MM.1S (cell line): Measurements from ENCODE around the gene UPF3B.

Experiments
- DNase-seq: peaks from one replicate; pipeline ENCODE4 v3.0.0-alpha.2; 2015
- H2AFZ ChIP-seq: fragments of 300-600 bp; sonication (generic); 2 replicates; pipeline ENCODE4 v1.6.0; 2016; ENCODE audit warnings: antibody characterized with exemption, low read length
- H3F3A ChIP-seq: fragments of 300-600 bp; sonication (generic); 2 replicates; pipeline ENCODE4 v1.6.1; 2016; ENCODE audit warnings: mild to moderate bottlenecking, antibody characterized with exemption, low read length, moderate library complexity, mixed read lengths; ENCODE audit not compliant: insufficient read depth
- H3K27ac ChIP-seq: fragments of 300-600 bp; sonication (generic); 2 replicates; pipeline ENCODE4 v1.5.1; 2016; ENCODE audit warnings: mild to moderate bottlenecking, low read length
- H3K27me3 ChIP-seq: fragments of 300-600 bp; sonication (generic); replicated peaks from 2 replicates; pipeline ENCODE4 v1.6.0; 2016; ENCODE audit warnings: low read length; ENCODE audit not compliant: insufficient read depth
- H3K36me3 ChIP-seq: fragments of 300-600 bp; sonication (generic); replicated peaks from 2 replicates; pipeline ENCODE4 v1.6.1; 2016; ENCODE audit warnings: mild to moderate bottlenecking, low read length, mixed read lengths; ENCODE audit not compliant: insufficient read depth
- H3K4me1 ChIP-seq: fragments of 300-600 bp; sonication (generic); 2 replicates; pipeline ENCODE4 v1.6.1; 2016; ENCODE audit warnings: low read length, mixed read lengths
- H3K4me2 ChIP-seq: fragments of 300-600 bp; sonication (generic); 2 replicates; pipeline ENCODE4 v1.6.0; 2016; ENCODE audit warnings: low read depth, low read length
- H3K4me3 ChIP-seq: fragments of 300-600 bp; sonication (generic); 2 replicates; pipeline ENCODE4 v1.5.1; 2016; ENCODE audit warnings: low read length, mixed read lengths
- H3K79me2 ChIP-seq: fragments of 300-600 bp; sonication (generic); 2 replicates; pipeline ENCODE4 v1.6.1; 2016; ENCODE audit warnings: mixed run types, low read length, mixed read lengths
- H3K9ac ChIP-seq: fragments of 300-600 bp; sonication (generic); 2 replicates; pipeline ENCODE4 v1.6.1; 2016; ENCODE audit warnings: low read length, mixed read lengths
- H3K9me2 ChIP-seq: fragments of 300-600 bp; sonication (generic); replicated peaks from 2 replicates; pipeline ENCODE4 v1.6.1; 2016; ENCODE audit warnings: mild to moderate bottlenecking, low read length, mixed read lengths; ENCODE audit not compliant: insufficient read depth
- H3K9me3 ChIP-seq: fragments of 300-600 bp; sonication (generic); replicated peaks from 2 replicates; pipeline ENCODE4 v1.6.1; 2016; ENCODE audit warnings: mild to moderate bottlenecking, low read length, mixed read lengths; ENCODE audit not compliant: insufficient read depth
- H4K20me1 ChIP-seq: fragments of 300-600 bp; sonication (generic); 2 replicates; pipeline ENCODE4 v1.6.1; 2016; ENCODE audit warnings: mild to moderate bottlenecking, low read length, moderate library complexity, mixed read lengths; ENCODE audit not compliant: insufficient read depth
- CTCF ChIP-seq: fragments of 300-600 bp; sonication (generic); IDR thresholded peaks from 2 replicates; pipeline ENCODE4 v1.5.1; 2016; ENCODE audit warnings: antibody characterized with exemption, low read length, mixed read lengths
- EZH2 ChIP-seq: fragments of 300-600 bp; sonication (generic); optimal IDR thresholded peaks from 2 replicates; pipeline ENCODE3; 2017; ENCODE audit warnings: low read depth, mild to moderate bottlenecking, antibody characterized with exemption, low read length, mixed read lengths
- EZH2phosphoT487 ChIP-seq: fragments of 300-600 bp; sonication (generic); IDR thresholded peaks from 2 replicates; pipeline ENCODE4 v1.6.1; 2018; ENCODE audit warnings: antibody characterized with exemption, low read length

Gene UPF3B

GRCh38 chrX:119790977-119791436 is 61.8 kb downstream of the UPF3B start:
- Histone ChIP-seq H3K4me2 (peak overlapping the region; percentile 93), H4K20me1 (peaks cover 29% of the 10 kb centered on the region), H3K9me3 (no peaks in the 10 kb centered on the region), H3K4me1 (0 out of 2 replicates have a peak, but pooled peaks cover 4% of the 10 kb centered on the region), H3K36me3 (peaks cover 8% of the 10 kb centered on the region; the same call in 1 of the 2 replicates), H3F3A (peaks cover 29% of the 10 kb centered on the region), H3K9ac (peak overlapping the region; percentile 88), H3K9me2 (no peaks in the 10 kb centered on the region), H3K27me3 (no peaks in the 10 kb centered on the region), H3K4me3 (peak overlapping the region; percentile 74), H3K79me2 (peaks cover 58% of the 10 kb centered on the region), H2AFZ (peak overlapping the region; percentile 65; the same call in 1 of the 2 replicates), H3K27ac (peak overlapping the region; percentile 93; the same call in 1 of the 2 replicates)
- TF ChIP-seq EZH2phosphoT487: no peak
- no peak for TF ChIP-seq EZH2
- peak; percentile 36 for TF ChIP-seq CTCF
- DNase-seq: peak; percentile 30

GRCh38 chrX:119784747-119785446 is 67.9 kb downstream of the UPF3B start:
- Histone ChIP-seq H3K27me3 (no peaks in the 10 kb centered on the region), H3K9me3 (no peaks in the 10 kb centered on the region), H3K4me3 (no peak overlapping the region), H3K4me1 (no peaks in the 10 kb centered on the region), H3K4me2 (no peak overlapping the region), H2AFZ (no peak overlapping the region), H3K9ac (no peak overlapping the region), H4K20me1 (peaks cover 31% of the 10 kb centered on the region), H3K9me2 (no peaks in the 10 kb centered on the region), H3K36me3 (peaks cover 9% of the 10 kb centered on the region; the same call in 1 of the 2 replicates), H3K79me2 (peaks cover 56% of the 10 kb centered on the region), H3K27ac (no peak overlapping the region), H3F3A (peaks cover 34% of the 10 kb centered on the region)
- DNase-seq: peak; percentile 35
- TF ChIP-seq EZH2phosphoT487: no peak
- TF ChIP-seq EZH2: no peak
- TF ChIP-seq CTCF: peak; percentile 66
